ENCODE data around the gene CCDC169. TPM values are rescaled to one million over a fixed set of nuclear protein-coding genes. Genes with fewer than 3 reads are reported as not detected.

CCDC169 gene
- total and polyA plus RNA-seq, 2 donors (not counting 3 experiments of a cell fraction or from before 2014, with no cell fraction given) = 1.2 to 2.5 TPM

DNA sequence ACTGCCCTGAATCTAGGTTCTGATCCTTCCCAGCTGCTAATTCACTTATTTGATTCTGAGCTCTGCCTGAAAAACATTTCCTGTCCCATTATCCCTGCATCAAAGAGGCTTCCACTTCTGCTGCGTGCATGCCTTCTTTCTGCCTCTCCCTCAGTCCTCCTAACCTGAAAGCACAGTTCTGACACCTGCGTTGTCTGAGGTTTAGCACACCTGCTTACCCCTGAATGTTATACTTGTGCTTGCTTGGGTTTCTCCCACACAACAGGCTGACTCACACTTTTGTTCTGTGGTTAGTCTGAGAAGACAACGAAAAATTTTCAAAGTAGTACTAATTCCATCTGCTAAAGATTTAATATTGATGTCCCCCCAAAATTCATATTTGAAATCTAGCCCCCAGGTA is 80.2 kb downstream of the CCDC169 start:
- dilution Hi-C loops (cut with MboI; ENCODE audit: extremely low pct_ligation_motif_present, low sequenced_read_pairs) (no loop called here), intact Hi-C loops (cut with micrococcal nuclease) (no loop called here)
- Histone ChIP-seq H3K9me3 (replicated peaks; ENCODE audit: control insufficient read depth, insufficient read depth, low read length) (no peaks in the 10 kb centered on the region), H3K4me3 (replicated peaks in 1 of 3; ENCODE audit: insufficient read depth in 1 of 3, low read depth in 1 of 3, low read length in 3 of 3) (no peak overlapping the region), H3K4me1 (ENCODE audit: control insufficient read depth, extremely low read depth, insufficient read depth, low read length) (no peaks in the 10 kb centered on the region), H3K27ac (ENCODE audit: insufficient read depth, low read depth, low read length) (no peak overlapping the region), H3K9me1 (replicated peaks; ENCODE audit: control insufficient read depth, extremely low read depth, insufficient read depth, low read length) (no peaks in the 10 kb centered on the region), H3K36me3 (ENCODE audit: control insufficient read depth in 2 of 2, extremely low read depth in 1 of 2, insufficient read depth in 2 of 2, low read length in 2 of 2) (no peaks in the 10 kb centered on the region), H2AFZ (ENCODE audit: low read depth, low read length) (no peak overlapping the region), H3K79me2 (ENCODE audit: control insufficient read depth, insufficient read depth, low read length) (no peaks in the 10 kb centered on the region), H3K9ac (replicated peaks; ENCODE audit: extremely low read depth, insufficient read depth, low read length) (no peak overlapping the region), H3K27me3 (ENCODE audit: control insufficient read depth in 2 of 2, insufficient read depth in 2 of 2, low read length in 2 of 2) (no peaks in the 10 kb centered on the region), H4K20me1 (replicated peaks; ENCODE audit: control insufficient read depth, extremely low read depth, insufficient read depth, low read length) (no peaks in the 10 kb centered on the region), H3K4me2 (ENCODE audit: insufficient read depth, low read length) (no peak overlapping the region)
- FAIRE-seq (no peak), DNase-seq (ENCODE audit: low read depth, low spot score) (no peak)
- ChIA-PET POLR2A (no interaction called here), CTCF (no interaction called here)
- no TSS peak for BruUV-seq (replicated peaks)
- TF ChIP-seq, protein P1, sequence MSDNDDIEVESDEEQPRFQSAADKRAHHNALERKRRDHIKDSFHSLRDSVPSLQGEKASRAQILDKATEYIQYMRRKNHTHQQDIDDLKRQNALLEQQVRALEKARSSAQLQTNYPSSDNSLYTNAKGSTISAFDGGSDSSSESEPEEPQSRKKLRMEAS (IDR thresholded peaks at IDR 0.05; ENCODE audit: insufficient read depth, insufficient read length) = no peak
- no peak for TF ChIP-seq MYC (IDR thresholded peaks at IDR 0.05; ENCODE audit: low read depth, low read length)
- TF ChIP-seq EZH2 (IDR thresholded peaks at IDR 0.05; ENCODE audit: borderline replicate concordance, low read depth, low read length, severe bottlenecking) = no peak
- TF ChIP-seq POLR2AphosphoS5 (IDR thresholded peaks at IDR 0.05; ENCODE audit: insufficient read depth, low read depth, low read length) = no peak
- no peak for TF ChIP-seq POLR2A (IDR thresholded peaks at IDR 0.05; ENCODE audit: low read depth, low read length)
- TF ChIP-seq, protein P2, sequence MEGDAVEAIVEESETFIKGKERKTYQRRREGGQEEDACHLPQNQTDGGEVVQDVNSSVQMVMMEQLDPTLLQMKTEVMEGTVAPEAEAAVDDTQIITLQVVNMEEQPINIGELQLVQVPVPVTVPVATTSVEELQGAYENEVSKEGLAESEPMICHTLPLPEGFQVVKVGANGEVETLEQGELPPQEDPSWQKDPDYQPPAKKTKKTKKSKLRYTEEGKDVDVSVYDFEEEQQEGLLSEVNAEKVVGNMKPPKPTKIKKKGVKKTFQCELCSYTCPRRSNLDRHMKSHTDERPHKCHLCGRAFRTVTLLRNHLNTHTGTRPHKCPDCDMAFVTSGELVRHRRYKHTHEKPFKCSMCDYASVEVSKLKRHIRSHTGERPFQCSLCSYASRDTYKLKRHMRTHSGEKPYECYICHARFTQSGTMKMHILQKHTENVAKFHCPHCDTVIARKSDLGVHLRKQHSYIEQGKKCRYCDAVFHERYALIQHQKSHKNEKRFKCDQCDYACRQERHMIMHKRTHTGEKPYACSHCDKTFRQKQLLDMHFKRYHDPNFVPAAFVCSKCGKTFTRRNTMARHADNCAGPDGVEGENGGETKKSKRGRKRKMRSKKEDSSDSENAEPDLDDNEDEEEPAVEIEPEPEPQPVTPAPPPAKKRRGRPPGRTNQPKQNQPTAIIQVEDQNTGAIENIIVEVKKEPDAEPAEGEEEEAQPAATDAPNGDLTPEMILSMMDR (IDR thresholded peaks at IDR 0.05; ENCODE audit: extremely low read depth in 1 of 2, insufficient read depth in 1 of 2, low read depth in 1 of 2, low read length in 2 of 2) = no peak
- TF ChIP-seq FOS (IDR thresholded peaks at IDR 0.05; ENCODE audit: borderline replicate concordance, insufficient read depth, low read length) = no peak
- no peak for TF ChIP-seq JUN (IDR thresholded peaks at IDR 0.05; ENCODE audit: borderline replicate concordance, insufficient read depth, insufficient read length, low read depth)
- TF ChIP-seq GATA2 (IDR thresholded peaks at IDR 0.05; ENCODE audit: insufficient read depth, insufficient read length, low read depth, low read length) = no peak
